Fibroblast of mammary gland (primary cell): Measurements from ENCODE around the gene MARCHF6.
"Not testable (repeated sequence)": the region's sequence is repeated elsewhere in the genome, so short reads cannot be mapped to it uniquely, and the experiment has no call there.

Source experiments
- DNase-seq: peaks from one replicate; pipeline ENCODE4 v3.0.0-alpha.2; 2010; ENCODE audit warnings: low read depth
- H3K4me3 ChIP-seq: 2 replicates; pipeline ENCODE4 v1.5.1; 2011; ENCODE audit warnings: low read depth, mild to moderate bottlenecking, low read length, moderate library complexity; ENCODE audit not compliant: control insufficient read depth
- CTCF ChIP-seq: conservative IDR thresholded peaks from 2 replicates; pipeline ENCODE4 v1.5.1; 2011; ENCODE audit warnings: low read depth, low read length, inconsistent platforms; ENCODE audit not compliant: control insufficient read depth, insufficient read depth

Gene MARCHF6

GRCh38 chr5:10363519-10364185, 10.2 kb downstream of the MARCHF6 start:
- DNase-seq, result no peak
- TF ChIP-seq CTCF, result no peak
- no peak overlapping the region for H3K4me3 ChIP-seq

- DNase-seq, result no peak
- no peak overlapping the region for H3K4me3 ChIP-seq
- TF ChIP-seq CTCF, result no peak
These were observed 10.7 kb downstream of the MARCHF6 start for GRCh38 chr5:10364186-10364689.

- TF ChIP-seq CTCF, result no peak
- no peak overlapping the region for H3K4me3 ChIP-seq
- DNase-seq, result no peak
These were observed 12.3 kb downstream of the MARCHF6 start for GRCh38 chr5:10365782-10366181.

- DNase-seq, result peak; percentile 48
- TF ChIP-seq CTCF, result no peak
- H3K4me3 ChIP-seq, result no peak overlapping the region
These were observed 13.1 kb downstream of the MARCHF6 start for GRCh38 chr5:10366310-10367272.

GRCh38 chr5:10367579-10367978, 14.1 kb downstream of the MARCHF6 start:
- no peak overlapping the region for H3K4me3 ChIP-seq
- no peak for DNase-seq
- no peak for TF ChIP-seq CTCF

- no peak overlapping the region for H3K4me3 ChIP-seq
- no peak for DNase-seq
- no peak for TF ChIP-seq CTCF
These were observed 17.4 kb downstream of the MARCHF6 start for GRCh38 chr5:10370931-10371330.

- not testable (repeated sequence) for DNase-seq, H3K4me3 ChIP-seq
These were observed 17.9 kb downstream of the MARCHF6 start for GRCh38 chr5:10371369-10371768.
